Measurements from ENCODE around the gene RNF114. TPM values are rescaled to one million over a fixed set of nuclear protein-coding genes. Genes with fewer than 3 reads are reported as not detected.

Gene RNF114
- total and polyA plus RNA-seq, 4 donors: 30.9 to 87.9 (median 40.9) TPM

- Histone ChIP-seq H3K4me1 (ENCODE audit: control insufficient read depth in 4 of 4, insufficient read depth in 4 of 4, low read length in 3 of 4) (peaks cover 14 to 51% (median 37%) of the 10 kb centered on the region in 4 donors), H3K4me3 (ENCODE audit: low read depth in 1 of 3, low read length in 3 of 3) (no peak overlapping the region), H3K27me3 (ENCODE audit: control insufficient read depth in 4 of 4, insufficient read depth in 4 of 4, low read length in 3 of 4) (no peaks in the 10 kb centered on the region), H3K9ac (ENCODE audit: low read depth in 1 of 2, low read length in 2 of 2) (no peak overlapping the region), H3K9me3 (ENCODE audit: control insufficient read depth in 4 of 4, low read length in 3 of 4) (no peaks in the 10 kb centered on the region), H3K36me3 (ENCODE audit: control insufficient read depth in 4 of 4, insufficient read depth in 3 of 4, low read depth in 1 of 4, low read length in 3 of 4) (peaks cover 0 to 7% (median under 1%) of the 10 kb centered on the region in 4 donors), H3K27ac (ENCODE audit: low read depth in 1 of 2, low read length in 2 of 2) (no peak overlapping the region)
- TF ChIP-seq SP1 (IDR thresholded peaks at IDR 0.05) (no peak), CTCF (IDR thresholded peaks at IDR 0.05; ENCODE audit: low read depth, low read length, missing input control) (no peak), FOXA2 (IDR thresholded peaks at IDR 0.05) (no peak), FOXA1 (IDR thresholded peaks at IDR 0.05) (no peak), HNF4A (conservative IDR thresholded peaks at IDR 0.05) (no peak), TAF1 (conservative IDR thresholded peaks at IDR 0.05) (no peak), RXRA (IDR thresholded peaks at IDR 0.05) (no peak), ZBTB33 (IDR thresholded peaks at IDR 0.05) (no peak), EGR1 (IDR thresholded peaks at IDR 0.05; ENCODE audit: low read depth in 2 of 2) (no peak), ATF3 (IDR thresholded peaks at IDR 0.05) (no peak)
- WGBS: 74% methylated on average over 21 of the region's 21 CpGs
- DNase-seq (ENCODE audit: low spot score): no peak
Measured at GRCh38 chr20:49890471-49891361, 45.5 kb upstream of the RNF114 start.

GRCh38 chr20:49891476-49892110 lies 44.6 kb upstream of the RNF114 start:
- TF ChIP-seq NR2F2 (IDR thresholded peaks at IDR 0.05) (no peak), CTCF (IDR thresholded peaks at IDR 0.05; ENCODE audit: low read depth, low read length, missing input control) (no peak), ATF3 (IDR thresholded peaks at IDR 0.05) (no peak)
- Histone ChIP-seq H3K27ac (ENCODE audit: low read depth in 1 of 2, low read length in 2 of 2) (no peak overlapping the region), H3K36me3 (ENCODE audit: control insufficient read depth in 4 of 4, insufficient read depth in 3 of 4, low read depth in 1 of 4, low read length in 3 of 4) (peaks cover 0 to 2% (median 0%) of the 10 kb centered on the region in 4 donors), H3K4me1 (ENCODE audit: control insufficient read depth in 4 of 4, insufficient read depth in 4 of 4, low read length in 3 of 4) (peaks cover 14 to 56% (median 41%) of the 10 kb centered on the region in 4 donors), H3K9me3 (ENCODE audit: control insufficient read depth in 4 of 4, low read length in 3 of 4) (no peaks in the 10 kb centered on the region), H3K4me3 (ENCODE audit: low read depth in 1 of 3, low read length in 3 of 3) (no peak overlapping the region), H3K9ac (ENCODE audit: low read depth in 1 of 2, low read length in 2 of 2) (no peak overlapping the region), H3K27me3 (ENCODE audit: control insufficient read depth in 4 of 4, insufficient read depth in 4 of 4, low read length in 3 of 4) (no peaks in the 10 kb centered on the region)
- WGBS: 93% methylated on average over 13 of the region's 13 CpGs
- no peak for DNase-seq (ENCODE audit: low spot score)
